ENCODE data around the gene TMEM108. TPM values are rescaled to one million over a fixed set of nuclear protein-coding genes. Genes with fewer than 3 reads are reported as not detected.

TMEM108 gene
- polyA plus RNA-seq, 3 donors = not detected

- H3K9me3 ChIP-seq (replicated peaks in 1 of 2; ENCODE audit: control insufficient read depth in 1 of 2, insufficient read depth in 1 of 2, low read length in 2 of 2) = peaks cover 0 to 10% of the 10 kb centered on the region in 2 donors
- no peak overlapping the region for H2AFZ ChIP-seq (ENCODE audit: insufficient read depth, low read depth, low read length, poor library complexity, severe bottlenecking)
- H3K27me3 ChIP-seq (ENCODE audit: control insufficient read depth in 2 of 2, insufficient read depth in 2 of 2, low read length in 2 of 2) = no peaks in the 10 kb centered on the region
- TF ChIP-seq CTCF (IDR thresholded peaks at IDR 0.05) = no peak
- H3K79me2 ChIP-seq (ENCODE audit: insufficient read depth, low read length) = no peaks in the 10 kb centered on the region
- WGBS (ENCODE audit: insufficient coverage) = 100% methylated on average over 1 of the region's 4 CpGs
- no peaks in the 10 kb centered on the region for H3K36me3 ChIP-seq (replicated peaks in 1 of 2; ENCODE audit: control insufficient read depth in 1 of 2, insufficient read depth in 2 of 2, low read length in 2 of 2)
- Mint-ChIP-seq H3K4me3 (no peak overlapping the region), H3K4me1 (peaks cover 29% of the 10 kb centered on the region), H3K36me3 (no peaks in the 10 kb centered on the region), H3K27me3 (ENCODE audit: low read depth in 3 of 3) (peaks cover 0 to 3% (median 0%) of the 10 kb centered on the region in 3 donors), H3K27ac (no peak overlapping the region), H3K9me3 (peaks cover 0 to 14% (median 8%) of the 10 kb centered on the region in 7 donors)
- H3K9ac ChIP-seq (ENCODE audit: insufficient read depth, low read length, poor library complexity, severe bottlenecking) = no peak overlapping the region
- no peak overlapping the region for H3K27ac ChIP-seq (ENCODE audit: low read depth in 1 of 2, low read length in 2 of 2)
- H3K4me1 ChIP-seq (ENCODE audit: control insufficient read depth in 1 of 2, insufficient read depth in 2 of 2, low read length in 2 of 2) = peaks cover 11 to 21% of the 10 kb centered on the region in 2 donors
- DNase-seq = no peak
- no peaks in the 10 kb centered on the region for H4K20me1 ChIP-seq (ENCODE audit: insufficient read depth, low read length)
- no peak overlapping the region for H3K4me3 ChIP-seq (replicated peaks in 1 of 3; ENCODE audit: low read depth in 2 of 3, low read length in 3 of 3)
- H3K4me2 ChIP-seq (replicated peaks; ENCODE audit: extremely low read depth, low read length, poor library complexity, severe bottlenecking) = no peak overlapping the region
- intact Hi-C loops (cut with micrococcal nuclease) = no loop called here
Observed at GRCh38 chr3:133444423-133444774, 406.2 kb downstream of the TMEM108 start.

GRCh38 chr3:133445108-133445507 is 406.9 kb downstream of the TMEM108 start:
- no peak overlapping the region for H3K4me3 ChIP-seq (replicated peaks in 1 of 3; ENCODE audit: low read depth in 2 of 3, low read length in 3 of 3)
- WGBS (ENCODE audit: insufficient coverage) = 92% methylated on average over 2 of the region's 2 CpGs
- H3K36me3 ChIP-seq (replicated peaks in 1 of 2; ENCODE audit: control insufficient read depth in 1 of 2, insufficient read depth in 2 of 2, low read length in 2 of 2) = no peaks in the 10 kb centered on the region
- no peak overlapping the region for H3K9ac ChIP-seq (ENCODE audit: insufficient read depth, low read length, poor library complexity, severe bottlenecking)
- no peak overlapping the region for H3K4me2 ChIP-seq (replicated peaks; ENCODE audit: extremely low read depth, low read length, poor library complexity, severe bottlenecking)
- H3K4me1 Mint-ChIP-seq = peaks cover 33% of the 10 kb centered on the region
- H2AFZ ChIP-seq (ENCODE audit: insufficient read depth, low read depth, low read length, poor library complexity, severe bottlenecking) = no peak overlapping the region
- no peak overlapping the region for H3K27ac ChIP-seq (ENCODE audit: low read depth in 1 of 2, low read length in 2 of 2)
- H3K27me3 ChIP-seq (ENCODE audit: control insufficient read depth in 2 of 2, insufficient read depth in 2 of 2, low read length in 2 of 2) = no peaks in the 10 kb centered on the region
- intact Hi-C loops (cut with micrococcal nuclease) = no loop called here
- no peaks in the 10 kb centered on the region for H3K79me2 ChIP-seq (ENCODE audit: insufficient read depth, low read length)
- no peaks in the 10 kb centered on the region for H3K36me3 Mint-ChIP-seq
- no peak for TF ChIP-seq CTCF (IDR thresholded peaks at IDR 0.05)
- H3K4me3 Mint-ChIP-seq = no peak overlapping the region
- H3K9me3 ChIP-seq (replicated peaks in 1 of 2; ENCODE audit: control insufficient read depth in 1 of 2, insufficient read depth in 1 of 2, low read length in 2 of 2) = peaks cover 0 to 7% of the 10 kb centered on the region in 2 donors
- no peak overlapping the region for H3K27ac Mint-ChIP-seq
- H4K20me1 ChIP-seq (ENCODE audit: insufficient read depth, low read length) = no peaks in the 10 kb centered on the region
- H3K9me3 Mint-ChIP-seq = peaks cover 0 to 12% (median 1%) of the 10 kb centered on the region in 7 donors
- peaks cover 11 to 23% of the 10 kb centered on the region in 2 donors for H3K4me1 ChIP-seq (ENCODE audit: control insufficient read depth in 1 of 2, insufficient read depth in 2 of 2, low read length in 2 of 2)
- H3K27me3 Mint-ChIP-seq (ENCODE audit: low read depth in 3 of 3) = peaks cover 0 to 3% (median 0%) of the 10 kb centered on the region in 3 donors
- DNase-seq = no peak

All from CD14-positive monocyte (primary cell).